GM12878 (cell line): ENCODE measurements around the gene LHX2. TPM values are rescaled to one million over a fixed set of nuclear protein-coding genes. Genes with fewer than 3 reads are reported as not detected.

Experiments used
- BACH1 ChIP-seq: fragments of 450-650 bp; IDR thresholded peaks from 2 replicates; pipeline ENCODE4 v1.6.1; 2017; ENCODE audit warnings: mild to moderate bottlenecking, borderline replicate concordance
- CHD2 ChIP-seq: IDR thresholded peaks from 2 replicates; pipeline ENCODE4 v1.6.1; 2011; ENCODE audit warnings: low read depth, low read length, improper control_type of control experiment, borderline replicate concordance
- IRF3 ChIP-seq: fragments of 450-650 bp; IDR thresholded peaks from 2 replicates; pipeline ENCODE4 v1.6.1; 2014; ENCODE audit warnings: mild to moderate bottlenecking
- MEF2A ChIP-seq: IDR thresholded peaks from 2 replicates; pipeline ENCODE4 v1.6.1; 2011; ENCODE audit warnings: low read depth, mild to moderate bottlenecking, low read length, moderate library complexity; ENCODE audit not compliant: insufficient read depth
- NFYB ChIP-seq: IDR thresholded peaks from 2 replicates; pipeline ENCODE4 v1.6.1; 2011; ENCODE audit warnings: low read depth, mild to moderate bottlenecking, low read length, improper control_type of control experiment, moderate library complexity; ENCODE audit not compliant: insufficient read depth
- SKIL ChIP-seq: fragments of 450-650 bp; IDR thresholded peaks from 2 replicates; pipeline ENCODE4 v1.6.1; 2017; ENCODE audit warnings: mild to moderate bottlenecking, low read depth, inconsistent platforms; ENCODE audit not compliant: poor library complexity, severe bottlenecking
- TARDBP ChIP-seq: IDR thresholded peaks from 2 replicates; pipeline ENCODE4 v1.6.1; 2016; ENCODE audit warnings: borderline replicate concordance
- TCF7 ChIP-seq: IDR thresholded peaks from 2 replicates; pipeline ENCODE4 v1.6.1; 2014; ENCODE audit warnings: antibody characterized with exemption, borderline replicate concordance
- ZBTB4 ChIP-seq: fragments of 450-650 bp; formaldehyde crosslinking; IDR thresholded peaks from 2 replicates; pipeline ENCODE4 v1.4.0; 2022; ENCODE audit warnings: mild to moderate bottlenecking, moderate library complexity
- ZNF592 ChIP-seq: fragments of 450-650 bp; IDR thresholded peaks from 2 replicates; pipeline ENCODE4 v1.6.1; 2017; ENCODE audit warnings: mild to moderate bottlenecking, moderate library complexity
- ZNF687 ChIP-seq: fragments of 450-650 bp; IDR thresholded peaks from 2 replicates; pipeline ENCODE4 v1.6.1; 2017; ENCODE audit warnings: mild to moderate bottlenecking, moderate library complexity
- polyA plus RNA-seq, 11 experiments: library from polyadenylated mRNA; depleted of rRNA in 4 of 11; unstranded in 6 of 11; stranded (reverse) in 5 of 11; fragments of >200 nt; fragmentation: Nextera tagmentation in 4 of 11; fragmentation: Illumina TruSeq in 1 of 11; extraction: Ambion mirVana in 4 of 11; extraction: Trizol in 1 of 11; gene quantifications; 1 replicate in 1 of 11; 2 replicates in 10 of 11; pipeline versions ENCODE4 v1.2.1 to v1.2.3, GENCODE V29; 2011 to 2016; ENCODE audit warnings: inconsistent platforms in 2 of 11, missing spikeins in 2 of 11, low read depth in 1 of 11
- total RNA-seq, 4 experiments: library from RNA; depleted of rRNA in 3 of 4; stranded (reverse); fragments of >200 nt in 3 of 4; fragmentation: Illumina TruSeq in 1 of 4; extraction: Trizol in 1 of 4; gene quantifications; 2 replicates each; pipeline versions ENCODE4 v1.2.1 to v1.2.3, GENCODE V29; 2013 to 2021

LHX2 gene
- total and polyA plus RNA-seq, 10 of the 15 experiments (the other 5 are each of a cell fraction or from before 2014, with no cell fraction given) = 0.82 to 69.8 (median 5.3) TPM

- TF ChIP-seq IRF3 (no peak), TARDBP (no peak), MEF2A (no peak), ZNF592 (no peak), ZNF687 (peak; percentile 79), NFYB (no peak), BACH1 (peak; percentile 21; the same call in 1 of the 2 replicates), CHD2 (0 out of 2 replicates have a peak, but pooled peaks have one; percentile 22), TCF7 (no peak), ZBTB4 (CRISPR knock-in tag) (no peak), SKIL (peak; percentile 29)
Observed at GRCh38 chr9:123997665-123998277, 13.8 kb upstream of the LHX2 start (continued).
